ENCODE results near the gene FLNC. TPM values are rescaled to one million over a fixed set of nuclear protein-coding genes. Genes with fewer than 3 reads are reported as not detected.

Gene FLNC
- total and polyA plus RNA-seq, 2 of the 4 experiments (the other 2 are of a cell fraction) = 116 to 154 TPM

GRCh38 chr7:128867241-128867640, 37.0 kb downstream of the FLNC start:
- ChIA-PET CTCF (no interaction called here), POLR2A (ENCODE audit: unreplicated experiment) (no interaction called here)
- intact Hi-C loops (cut with micrococcal nuclease) = no loop called here
- Histone ChIP-seq H4K91ac (ENCODE audit: insufficient read depth, low read depth, low read length) (no peak overlapping the region), H2BK5ac (ENCODE audit: low read depth, low read length, poor library complexity, severe bottlenecking) (no peak overlapping the region), H3K9me3 (ENCODE audit: control insufficient read depth, insufficient read depth, low read length) (no peaks in the 10 kb centered on the region), H3K9ac (ENCODE audit: low read depth, low read length) (no peak overlapping the region), H3K79me1 (ENCODE audit: low read depth in 1 of 2, low read length in 2 of 2) (peaks cover 11 to 16% of the 10 kb centered on the region in 2 experiments), H4K5ac (ENCODE audit: low read depth, low read length) (no peak overlapping the region), H3K4me3 (ENCODE audit: insufficient read depth, low read depth, low read length) (no peak overlapping the region), H2BK20ac (ENCODE audit: low read depth, low read length) (no peak overlapping the region), H2AK5ac (ENCODE audit: low read depth, low read length) (no peak overlapping the region), H3K27me3 (ENCODE audit: control insufficient read depth, insufficient read depth, low read length) (peaks cover 20% of the 10 kb centered on the region), H3K9me1 (ENCODE audit: insufficient read depth, low read length) (peaks cover 2% of the 10 kb centered on the region; the same call in 1 of the 2 replicates), H4K8ac (ENCODE audit: low read depth in 2 of 2, low read length in 2 of 2) (no peak overlapping the region), H3K4me2 (ENCODE audit: low read depth, low read length) (no peak overlapping the region), H2BK120ac (ENCODE audit: low read depth, low read length) (no peak overlapping the region), H3K4ac (ENCODE audit: low read depth, low read length) (no peak overlapping the region), H3K18ac (ENCODE audit: low read depth, low read length) (no peak overlapping the region), H4K20me1 (ENCODE audit: insufficient read depth, low read length) (peaks cover 31% of the 10 kb centered on the region), H3K27ac (ENCODE audit: insufficient read depth, low read length) (no peak overlapping the region), H3K4me1 (ENCODE audit: control insufficient read depth, insufficient read depth, low read length) (peaks cover 2% of the 10 kb centered on the region), H2BK15ac (ENCODE audit: low read depth, low read length) (no peak overlapping the region), H2AK9ac (replicated peaks; ENCODE audit: low read depth, low read length, poor library complexity) (no peak overlapping the region), H3K14ac (replicated peaks; ENCODE audit: low read depth, low read length) (no peak overlapping the region), H3K56ac (ENCODE audit: extremely low read depth, insufficient read depth, low read length) (no peak overlapping the region), H2AFZ (replicated peaks; ENCODE audit: low read length, poor library complexity) (no peak overlapping the region), H3K23ac (ENCODE audit: low read depth, low read length) (no peak overlapping the region), H3K36me3 (ENCODE audit: control insufficient read depth, insufficient read depth, low read length) (peaks cover 16% of the 10 kb centered on the region)
- TF ChIP-seq RFX5 (IDR thresholded peaks at IDR 0.05; ENCODE audit: low read depth, low read length) = no peak
- TF ChIP-seq MAZ (IDR thresholded peaks at IDR 0.05; ENCODE audit: borderline replicate concordance, low read depth, low read length) = no peak
- TF ChIP-seq SMC3 (IDR thresholded peaks at IDR 0.05; ENCODE audit: low read depth, low read length) = no peak
- TF ChIP-seq CHD1 (IDR thresholded peaks at IDR 0.05; ENCODE audit: low read depth, low read length) = no peak
- TF ChIP-seq USF2 (IDR thresholded peaks at IDR 0.05; ENCODE audit: low read depth, low read length) = no peak
- TF ChIP-seq MAFK (IDR thresholded peaks at IDR 0.05; ENCODE audit: low read depth, low read length) = no peak
- no peak for TF ChIP-seq MXI1 (IDR thresholded peaks at IDR 0.05; ENCODE audit: borderline replicate concordance, low read depth, low read length)
- TF ChIP-seq NFE2L2 (IDR thresholded peaks at IDR 0.05; ENCODE audit: low read depth, low read length) = no peak
- no peak for TF ChIP-seq FOS (IDR thresholded peaks at IDR 0.05; ENCODE audit: low read depth, low read length)
- no peak for TF ChIP-seq POLR2A (IDR thresholded peaks at IDR 0.05; ENCODE audit: low read depth, low read length)
- TF ChIP-seq BHLHE40 (IDR thresholded peaks at IDR 0.05; ENCODE audit: low read depth, low read length) = no peak
- DNase-seq (no peak), ATAC-seq (ENCODE audit: low read depth) (no peak)
- in situ Hi-C loops (cut with MboI; ENCODE audit: low sequenced_read_pairs) = no loop called here
- BruUV-seq (replicated peaks) = no TSS peak
- dilution Hi-C loops (cut with HindIII; ENCODE audit: low sequenced_read_pairs, unreplicated experiment) = no loop called here
- 65% methylated on average over 3 of the region's 4 CpGs; no CpG with 5 or more reads in 1 of the 2 experiments for WGBS, 2 experiments (ENCODE audit: extremely low coverage in 2 of 2, insufficient read length in 1 of 2)

Data from IMR-90 (cell line).